A549 (cell line): ENCODE results near the gene YLPM1. TPM values are rescaled to one million over a fixed set of nuclear protein-coding genes. Genes with fewer than 3 reads are reported as not detected.

Experiments
- ATAC-seq, 2 experiments: fragments of 200-7000 bp in 1 of 2; fragments of >200 bp in 1 of 2; cut with Nextera tagmentation in 1 of 2; cut with Tn5 transposase in 1 of 2; 3 replicates each; pipeline versions ENCODE4 v1.8.0 to v1.9.1; 2018 to 2020; ENCODE audit warnings: mild to moderate bottlenecking in 1 of 2, moderate library complexity in 1 of 2
- CTCF ChIA-PET: fragments of 300-600 bp; sonication (Branson Sonifier 250); formaldehyde crosslinking; extraction: SDS; loops from one replicate; lab custom pipeline; 2021; ENCODE audit warnings: antibody characterized with exemption, inconsistent platforms; lab: Yijun Ruan, JAX
- POLR2A ChIA-PET: fragments of 350-600 bp; formaldehyde crosslinking; extraction: SDS; loops from one replicate; lab custom pipeline; 2021; ENCODE audit warnings: antibody characterized with exemption, inconsistent platforms; lab: Yijun Ruan, JAX
- DNase-seq, 2 experiments: peaks; one replicate each; pipeline versions ENCODE4 v3.0.0 to v3.0.0-alpha.2; 2011 to 2016; ENCODE audit warnings: low read depth in 1 of 2, low spot score in 1 of 2
- FAIRE-seq: peaks from 2 replicates; lab custom pipeline; 2011; peaks lifted over from hg19 to GRCh38; lab: Jason Lieb, UNC
- H3K27ac ChIP-seq, 2 experiments: fragments of >200 bp; sonication (Bioruptor Twin); formaldehyde crosslinking; 3 replicates each; pipeline ENCODE4 v1.5.1; 2016 to 2017
- H3K4me1 ChIP-seq: fragments of >200 bp; sonication (Bioruptor Twin); formaldehyde crosslinking; 3 replicates; pipeline ENCODE4 v1.6.1; 2016
- H3K4me2 ChIP-seq: fragments of >200 bp; sonication (Bioruptor Twin); formaldehyde crosslinking; 3 replicates; pipeline ENCODE4 v1.6.1; 2016
- H3K4me3 ChIP-seq: fragments of >200 bp; sonication (Bioruptor Twin); formaldehyde crosslinking; 3 replicates; pipeline ENCODE4 v1.5.1; 2016
- H3K9me3 ChIP-seq: fragments of >200 bp; sonication (Bioruptor Twin); formaldehyde crosslinking; 3 replicates; pipeline ENCODE4 v1.6.1; 2016
- ATOH8 ChIP-seq: fragments of 250-450 bp; sonication (Bioruptor Pico); IDR thresholded peaks from 2 replicates; pipeline ENCODE4 v1.5.0; 2020; ENCODE audit warnings: low read depth, mild to moderate bottlenecking, moderate library complexity
- CBX2 ChIP-seq: fragments of 200-600 bp; sonication (generic); IDR thresholded peaks from 2 replicates; pipeline ENCODE4 v1.6.1; 2016; ENCODE audit warnings: low read depth, mild to moderate bottlenecking, borderline replicate concordance
- CBX8 ChIP-seq: fragments of 200-600 bp; sonication (generic); IDR thresholded peaks from 2 replicates; pipeline ENCODE4 v1.6.1; 2016
- EHMT2 ChIP-seq: fragments of 200-600 bp; sonication (generic); IDR thresholded peaks from 2 replicates; pipeline ENCODE4 v1.6.1; 2016; ENCODE audit warnings: antibody characterized with exemption, low read depth, mild to moderate bottlenecking, moderate library complexity
- ELK1 ChIP-seq: fragments of 150-350 bp; IDR thresholded peaks from 2 replicates; pipeline ENCODE4 v1.6.1; 2014; ENCODE audit warnings: low read depth, mild to moderate bottlenecking, low read length
- FOSB ChIP-seq: fragments of 250-450 bp; sonication (Bioruptor Pico); IDR thresholded peaks from 2 replicates; pipeline ENCODE4 v1.5.0; 2020; ENCODE audit warnings: mild to moderate bottlenecking, moderate library complexity
- HEYL ChIP-seq: fragments of 250-450 bp; sonication (Bioruptor Pico); IDR thresholded peaks from 2 replicates; pipeline ENCODE4 v1.8.0; 2021; ENCODE audit warnings: mild to moderate bottlenecking, moderate library complexity
- HMGXB4 ChIP-seq: fragments of 250-450 bp; sonication (Bioruptor Pico); IDR thresholded peaks from 2 replicates; pipeline ENCODE4 v1.5.0; 2021; ENCODE audit warnings: mild to moderate bottlenecking, moderate library complexity, borderline replicate concordance
- HOXA7 ChIP-seq: fragments of 250-450 bp; sonication (Bioruptor Pico); IDR thresholded peaks from 2 replicates; pipeline ENCODE4 v1.5.0; 2020; ENCODE audit warnings: mild to moderate bottlenecking, moderate library complexity
- HOXB13 ChIP-seq: fragments of 250-450 bp; sonication (Bioruptor Pico); IDR thresholded peaks from 2 replicates; pipeline ENCODE4 v1.5.0; 2020; ENCODE audit warnings: low read depth, mild to moderate bottlenecking, moderate library complexity
- HOXB5 ChIP-seq: fragments of 250-450 bp; sonication (Bioruptor Pico); IDR thresholded peaks from 2 replicates; pipeline ENCODE4 v1.5.0; 2020; ENCODE audit warnings: mild to moderate bottlenecking, moderate library complexity
- KDM5A ChIP-seq: fragments of 200-600 bp; sonication (generic); IDR thresholded peaks from 2 replicates; pipeline ENCODE4 v1.6.1; 2016; ENCODE audit warnings: antibody characterized with exemption, mild to moderate bottlenecking
- MAFK ChIP-seq: fragments of 450-650 bp; IDR thresholded peaks from 2 replicates; pipeline ENCODE4 v1.6.1; 2014; ENCODE audit not compliant: partially characterized antibody
- MAZ ChIP-seq: fragments of 150-350 bp; IDR thresholded peaks from 2 replicates; pipeline ENCODE4 v1.6.1; 2014; ENCODE audit warnings: antibody characterized with exemption, low read depth, low read length, borderline replicate concordance
- NR3C1 ChIP-seq: fragments of >200 bp; sonication (Bioruptor Twin); formaldehyde crosslinking; IDR thresholded peaks from 3 replicates; pipeline ENCODE4 v1.6.1; 2017
- PHF8 ChIP-seq: fragments of 200-600 bp; sonication (generic); IDR thresholded peaks from 2 replicates; pipeline ENCODE4 v1.6.1; 2016; ENCODE audit warnings: low read depth, mild to moderate bottlenecking, antibody characterized with exemption, moderate library complexity, borderline replicate concordance
- RAD21 ChIP-seq, 2 experiments: fragments of >200 bp in 1 of 2; sonication (Bioruptor Twin) in 1 of 2; formaldehyde crosslinking in 1 of 2; IDR thresholded peaks in 1 of 2; conservative IDR thresholded peaks in 1 of 2; 2 replicates in 1 of 2; 3 replicates in 1 of 2; pipeline ENCODE4 v1.6.1; 2012 to 2018; ENCODE audit warnings: inconsistent platforms in 1 of 2
- RARB ChIP-seq: fragments of 250-450 bp; sonication (Bioruptor Pico); IDR thresholded peaks from 2 replicates; pipeline ENCODE4 v1.8.0; 2021; ENCODE audit warnings: mild to moderate bottlenecking, moderate library complexity
- RCOR1 ChIP-seq: fragments of 150-350 bp; IDR thresholded peaks from 2 replicates; pipeline ENCODE4 v1.6.1; 2014; ENCODE audit warnings: antibody characterized with exemption, low read length, low read depth
- REST ChIP-seq: fragments of 200-600 bp; sonication (generic); IDR thresholded peaks from 2 replicates; pipeline ENCODE4 v1.6.1; 2016; ENCODE audit warnings: antibody characterized with exemption, mild to moderate bottlenecking, moderate library complexity
- RFX5 ChIP-seq: fragments of 450-650 bp; IDR thresholded peaks from 2 replicates; pipeline ENCODE4 v1.7.1; 2014; ENCODE audit warnings: antibody characterized with exemption, mild to moderate bottlenecking, moderate library complexity
- SMC3 ChIP-seq: fragments of >200 bp; sonication (Bioruptor Twin); formaldehyde crosslinking; IDR thresholded peaks from 3 replicates; pipeline ENCODE4 v1.6.1; 2018; ENCODE audit warnings: inconsistent platforms
- SREBF2 ChIP-seq: fragments of 450-650 bp; IDR thresholded peaks from 2 replicates; pipeline ENCODE4 v1.6.1; 2014; ENCODE audit warnings: mild to moderate bottlenecking, moderate library complexity
- ZC3H11A ChIP-seq: fragments of 450-650 bp; IDR thresholded peaks from 2 replicates; pipeline ENCODE4 v1.6.1; 2014; ENCODE audit warnings: antibody characterized with exemption, mild to moderate bottlenecking
- ZSCAN20 ChIP-seq: fragments of 250-450 bp; sonication (Bioruptor Pico); IDR thresholded peaks from 2 replicates; pipeline ENCODE4 v1.8.0; 2022; ENCODE audit warnings: mild to moderate bottlenecking, moderate library complexity
- WGBS: methylation state at CpG from one replicate; pipeline ENCODE4 v1.1.6; 2017; ENCODE audit errors: missing lambda C conversion rate; 5-methylcytosine and 5-hydroxymethylcytosine counted together
- polyA plus RNA-seq, 4 experiments: library from polyadenylated mRNA; depleted of rRNA in 3 of 4; stranded (reverse); fragments of >200 nt; fragmentation: RNase III in 1 of 4; extraction: RNeasy Plus Mini Kit Qiagen cat#74134 plus additional on column Dnase treatment in 1 of 4; gene quantifications; 2 replicates in 3 of 4; 3 replicates in 1 of 4; pipeline ENCODE4 v1.2.3, GENCODE V29; 2011 to 2017
- TF ChIP-seq, protein P1 (sequence below): fragments of >200 bp; sonication (Bioruptor Twin); formaldehyde crosslinking; IDR thresholded peaks from 2 replicates; pipeline ENCODE4 v1.6.1; 2016
- TF ChIP-seq, protein P2 (sequence below): fragments of 450-650 bp; IDR thresholded peaks from 2 replicates; pipeline ENCODE4 v1.6.1; 2014; ENCODE audit warnings: antibody characterized with exemption

YLPM1 gene
- polyA plus RNA-seq, 2 of the 4 experiments (the other 2 are of a cell fraction) = 20.3 to 37.8 TPM

DNA sequence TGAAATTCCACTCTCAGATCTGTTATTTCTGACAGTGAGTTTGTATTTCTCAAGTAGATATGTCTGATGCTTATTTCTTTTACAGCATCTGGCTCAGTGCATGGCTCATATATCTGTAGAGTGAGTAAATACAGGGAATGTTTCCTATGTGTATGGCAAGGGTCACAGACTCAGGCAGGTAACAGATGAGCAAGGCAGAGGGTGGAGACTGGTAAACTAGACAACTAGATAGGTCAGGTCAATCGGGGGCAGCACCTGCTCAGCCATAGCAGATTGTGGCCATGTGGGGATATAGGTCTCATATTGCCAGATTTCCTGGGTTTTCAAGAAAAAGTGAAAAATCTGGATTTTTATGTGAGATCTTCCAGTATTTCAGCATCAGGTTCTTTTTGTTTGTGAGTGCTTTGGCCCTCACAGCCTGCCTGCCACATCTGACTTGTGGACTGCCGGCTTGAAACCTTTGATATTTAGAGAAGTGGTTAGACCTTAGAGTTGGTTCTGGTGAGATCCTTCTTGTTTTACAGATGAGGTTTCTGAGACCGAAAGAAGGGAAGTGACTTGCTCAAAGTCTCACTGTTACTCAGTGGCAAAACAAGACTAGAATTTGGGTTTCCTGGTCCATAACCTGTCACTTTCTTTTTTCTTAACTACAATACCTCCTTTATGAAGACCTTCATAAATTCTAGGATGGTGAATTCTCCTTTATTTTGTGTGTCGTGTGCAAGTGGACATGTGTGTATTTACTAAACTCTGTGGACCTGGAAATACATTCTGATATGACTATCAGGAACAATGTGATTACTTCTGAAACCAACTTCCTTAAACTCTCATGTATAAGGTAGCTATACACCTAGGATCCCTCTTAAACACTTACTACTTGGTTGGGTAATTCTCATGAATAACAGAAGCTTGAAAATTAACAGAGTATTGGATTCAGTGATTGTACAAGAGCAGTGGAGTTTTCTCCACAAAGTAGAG is 78.4 kb downstream of the YLPM1 start:
- DNase-seq (no peak), ATAC-seq (no peak), FAIRE-seq (peak; percentile 18)
- Histone ChIP-seq H3K4me1 (no peaks in the 10 kb centered on the region), H3K4me2 (no peak overlapping the region), H3K27ac (no peak overlapping the region)
- CTCF ChIA-PET = interaction anchor here (0.9 to 2.2 kb wide), 8 partner anchors 10 to 229 kb away, joined by 3 to 9 read pairs (median 4); no protein-coding TSS in a partner anchor
- POLR2A ChIA-PET = no interaction called here
- TF ChIP-seq SREBF2 (no peak), CBX2 (no peak), HOXB13 (CRISPR knock-in tag) (no peak), EHMT2 (no peak), RARB (CRISPR knock-in tag) (no peak), RFX5 (no peak), MAFK (no peak), REST (no peak), SMC3 (no peak), MAZ (no peak), ZSCAN20 (CRISPR knock-in tag) (no peak), NR3C1 (no peak), RCOR1 (no peak), FOSB (CRISPR knock-in tag) (no peak), HMGXB4 (no peak)
- TF ChIP-seq, protein P1, sequence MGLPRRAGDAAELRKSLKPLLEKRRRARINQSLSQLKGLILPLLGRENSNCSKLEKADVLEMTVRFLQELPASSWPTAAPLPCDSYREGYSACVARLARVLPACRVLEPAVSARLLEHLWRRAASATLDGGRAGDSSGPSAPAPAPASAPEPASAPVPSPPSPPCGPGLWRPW = no peak
- TF ChIP-seq, all 56 proteins: peak for 0
- Histone ChIP-seq H3K4me3 (no peak overlapping the region), H3K9me3 (no peaks in the 10 kb centered on the region)
- 94% methylated on average over 4 of the region's 4 CpGs for WGBS

DNA sequence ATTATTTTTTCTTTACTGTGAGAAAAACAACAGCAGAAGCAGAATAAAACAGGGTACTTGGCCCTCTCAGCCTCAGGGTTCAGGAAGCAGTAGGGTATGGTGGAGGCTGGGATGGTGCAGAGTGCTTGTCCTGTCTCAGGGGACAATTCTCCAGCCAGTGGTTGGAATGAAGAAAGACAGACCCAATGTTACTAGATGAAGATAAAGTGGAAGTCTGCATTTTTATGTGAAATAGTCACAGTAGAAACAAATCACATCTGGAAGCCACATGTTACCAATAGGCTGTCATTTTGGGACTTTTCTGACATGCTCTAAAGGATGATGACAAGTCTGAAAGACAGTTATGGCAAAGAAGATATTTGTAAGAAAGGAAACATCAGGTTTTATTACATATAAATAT is 80.5 kb downstream of the YLPM1 start:
- Histone ChIP-seq H3K27ac (no peak overlapping the region), H3K4me2 (no peak overlapping the region), H3K9me3 (no peaks in the 10 kb centered on the region), H3K4me3 (no peak overlapping the region), H3K4me1 (no peaks in the 10 kb centered on the region)
- FAIRE-seq = no peak
- DNase-seq = no peak
- ATAC-seq = no peak
- CTCF ChIA-PET = interaction anchor here (1.5 kb wide), 2 partner anchors 7 to 18 kb away, joined by 5 read pairs; no protein-coding TSS in a partner anchor
- TF ChIP-seq ATOH8 (no peak), HEYL (CRISPR knock-in tag) (no peak), HOXA7 (no peak), KDM5A (no peak), RAD21 (conservative IDR thresholded peaks at IDR 0.05 in 1 of 2, IDR thresholded peaks at IDR 0.05 in 1 of 2) (no peak), HOXB5 (no peak), CBX8 (no peak), ZC3H11A (no peak), PHF8 (no peak), ELK1 (no peak)
- TF ChIP-seq, protein P2, sequence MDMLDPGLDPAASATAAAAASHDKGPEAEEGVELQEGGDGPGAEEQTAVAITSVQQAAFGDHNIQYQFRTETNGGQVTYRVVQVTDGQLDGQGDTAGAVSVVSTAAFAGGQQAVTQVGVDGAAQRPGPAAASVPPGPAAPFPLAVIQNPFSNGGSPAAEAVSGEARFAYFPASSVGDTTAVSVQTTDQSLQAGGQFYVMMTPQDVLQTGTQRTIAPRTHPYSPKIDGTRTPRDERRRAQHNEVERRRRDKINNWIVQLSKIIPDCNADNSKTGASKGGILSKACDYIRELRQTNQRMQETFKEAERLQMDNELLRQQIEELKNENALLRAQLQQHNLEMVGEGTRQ = no peak
- POLR2A ChIA-PET = no interaction called here
